ENCODE data around the gene PPP1R12B.
"Not testable (repeated sequence)": the region's sequence is repeated elsewhere in the genome, so short reads cannot be mapped to it uniquely, and the experiment has no call there.

The PPP1R12B gene

GRCh38 chr1:202638019-202638700, 289.7 kb downstream of the PPP1R12B start:
- Histone ChIP-seq H3K36me3 (ENCODE audit: insufficient read depth, low read length) (no peaks in the 10 kb centered on the region), H3K4me3 (ENCODE audit: low read length) (peak overlapping the region; percentile 9), H2AFZ (ENCODE audit: low read depth, low read length) (peak overlapping the region; percentile 7), H3K9me3 (ENCODE audit: low read length) (no peaks in the 10 kb centered on the region), H3K4me1 (ENCODE audit: insufficient read depth, low read length) (peaks cover 44% of the 10 kb centered on the region), H3K27me3 (ENCODE audit: insufficient read depth, low read length) (peaks cover 18% of the 10 kb centered on the region)

DNA sequence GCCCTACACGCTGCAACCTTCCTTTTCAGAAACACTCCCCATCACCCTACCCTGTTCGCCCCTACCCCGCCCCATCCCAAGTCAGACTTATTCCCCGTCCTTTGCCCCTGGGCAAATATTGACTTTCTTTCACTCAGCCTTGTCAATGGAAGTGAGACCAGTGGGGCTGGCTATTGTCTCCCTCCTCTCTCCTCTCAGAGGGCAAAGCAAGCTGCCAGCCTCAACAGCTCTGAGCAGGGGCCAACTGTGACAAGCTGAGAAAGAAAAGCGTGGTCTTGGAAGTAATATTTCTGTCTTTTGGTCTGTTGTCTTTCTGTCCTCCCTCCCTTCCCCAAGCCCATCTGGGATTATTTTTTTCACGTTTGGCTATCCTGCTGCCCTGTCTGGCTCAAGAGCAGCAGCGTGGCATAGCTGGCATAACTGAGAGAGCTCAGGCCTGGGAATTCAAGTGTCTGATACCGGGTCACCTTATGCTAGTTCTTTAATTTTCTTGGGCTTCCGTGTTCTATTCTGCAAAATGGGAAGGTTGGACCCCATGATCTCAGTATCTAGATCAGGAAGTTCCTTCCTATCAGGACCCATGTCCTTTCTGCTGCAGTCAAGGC, 290.3 kb downstream of the PPP1R12B start:
- not testable (repeated sequence) for H3K4me3 ChIP-seq (ENCODE audit: low read length)

GRCh38 chr1:202639500-202639899, 291.0 kb downstream of the PPP1R12B start:
- no peak overlapping the region for H3K4me3 ChIP-seq (ENCODE audit: low read length)
- H3K9me3 ChIP-seq (ENCODE audit: low read length) = no peaks in the 10 kb centered on the region
- H3K4me1 ChIP-seq (ENCODE audit: insufficient read depth, low read length) = peaks cover 55% of the 10 kb centered on the region
- H3K27me3 ChIP-seq (ENCODE audit: insufficient read depth, low read length) = peaks cover 29% of the 10 kb centered on the region
- no peaks in the 10 kb centered on the region for H3K36me3 ChIP-seq (ENCODE audit: insufficient read depth, low read length)
- no peak overlapping the region for H2AFZ ChIP-seq (ENCODE audit: low read depth, low read length)

More for the DNA sequence above, 290.3 kb downstream of the PPP1R12B start:
- not testable (repeated sequence) for H3K9me3 ChIP-seq (ENCODE audit: low read length); H3K36me3 ChIP-seq (ENCODE audit: insufficient read depth, low read length)
- Histone ChIP-seq H3K27me3 (ENCODE audit: insufficient read depth, low read length) (peaks cover 22% of the 10 kb centered on the region), H2AFZ (ENCODE audit: low read depth, low read length) (peak overlapping the region; percentile 7), H3K4me1 (ENCODE audit: insufficient read depth, low read length) (peaks cover 48% of the 10 kb centered on the region)

- Histone ChIP-seq H3K4me3 (ENCODE audit: low read length) (no peak overlapping the region), H2AFZ (ENCODE audit: low read depth, low read length) (no peak overlapping the region), H3K4me1 (ENCODE audit: insufficient read depth, low read length) (peaks cover 53% of the 10 kb centered on the region), H3K9me3 (ENCODE audit: low read length) (no peaks in the 10 kb centered on the region), H3K36me3 (ENCODE audit: insufficient read depth, low read length) (no peaks in the 10 kb centered on the region), H3K27me3 (ENCODE audit: insufficient read depth, low read length) (peaks cover 56% of the 10 kb centered on the region)
These were observed 293.7 kb downstream of the PPP1R12B start for GRCh38 chr1:202642212-202642611.

All from neuron (in vitro differentiated cells).